NCI-H748 (cell line): ENCODE measurements around the gene MPG.

Experiments
- DNase-seq: peaks from one replicate; lab custom pipeline; 2025; ENCODE audit not compliant: unreplicated experiment; lab: John Stamatoyannopoulos, UW

MPG gene

GRCh38 chr16:50769-51591 is 27.0 kb upstream of the MPG start:
- no peak for DNase-seq

- peak; percentile 95 for DNase-seq
Measured at GRCh38 chr16:53346-54236, 24.4 kb upstream of the MPG start, which contains the start of the genes POLR3K and SNRNP25. Gene POLR3K (minus strand): TSS chr16:53608. CDS start chr16:53586, 22 bp downstream. Gene SNRNP25 (plus strand): TSS chr16:53828. CDS start chr16:54017, 189 bp downstream.

GRCh38 chr16:54237-54581 is 23.8 kb upstream of the MPG start:
- no peak for DNase-seq

DNA sequence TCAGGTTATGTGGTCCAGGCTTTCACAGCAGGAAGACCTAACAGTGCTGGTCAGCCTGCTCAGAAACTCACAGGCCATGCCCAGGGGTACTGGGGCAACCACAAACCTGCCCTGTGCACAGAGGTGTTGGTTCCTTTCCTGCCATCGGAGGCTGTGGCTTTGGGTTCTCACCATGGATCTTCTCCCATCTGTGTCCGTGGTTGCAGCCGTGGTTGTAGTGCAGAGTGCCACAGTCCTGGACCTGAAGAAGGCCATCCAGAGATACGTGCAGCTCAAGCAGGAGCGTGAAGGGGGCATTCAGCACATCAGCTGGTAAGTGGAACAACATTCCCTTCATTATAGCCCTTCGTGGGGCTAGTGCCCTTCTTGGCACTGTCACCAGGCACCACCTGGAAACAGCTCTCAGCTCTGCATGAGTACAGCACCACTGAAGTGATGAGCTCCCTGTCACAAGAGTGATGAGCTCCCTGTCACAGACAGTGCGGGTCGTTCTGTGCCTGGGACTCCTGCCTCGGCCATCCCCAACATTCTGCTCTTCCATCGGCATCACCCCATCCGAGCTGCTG is 22.4 kb upstream of the MPG start:
- no peak for DNase-seq

GRCh38 chr16:56231-56927 is 21.6 kb upstream of the MPG start:
- no peak for DNase-seq

- no peak for DNase-seq
Measured at GRCh38 chr16:57711-58110, 20.3 kb upstream of the MPG start.

GRCh38 chr16:58491-59439 is 19.3 kb upstream of the MPG start:
- no peak for DNase-seq

DNA sequence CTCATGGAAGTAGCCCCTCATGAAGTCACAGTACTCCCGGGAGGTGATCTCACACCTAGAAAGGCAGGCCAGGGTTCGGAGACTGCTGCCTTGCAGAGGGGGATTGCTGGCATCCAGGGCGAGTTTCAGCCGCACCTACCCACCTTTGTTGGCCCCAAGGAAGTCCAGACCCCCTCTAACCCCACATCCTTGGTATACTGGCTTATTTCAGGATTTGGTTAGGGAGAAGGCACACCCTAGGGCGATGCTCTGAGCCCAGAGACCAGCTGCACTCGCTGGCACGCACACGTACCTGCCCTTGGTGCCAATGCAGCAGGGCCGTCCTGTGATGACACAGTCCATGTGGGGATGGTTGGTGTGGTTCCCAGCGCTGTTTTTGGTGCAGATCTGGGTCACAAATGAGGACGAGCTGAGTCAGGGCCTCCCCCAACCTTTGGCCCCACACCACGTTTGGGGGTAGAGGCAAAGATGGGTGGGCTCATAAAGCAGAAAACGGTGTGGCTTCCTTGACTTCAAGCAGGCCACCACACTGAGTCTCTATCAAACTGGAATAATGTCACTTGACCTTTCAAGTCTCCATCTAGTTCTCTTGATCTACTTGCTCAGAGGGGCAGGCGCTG is 18.5 kb upstream of the MPG start:
- no peak for DNase-seq

DNA sequence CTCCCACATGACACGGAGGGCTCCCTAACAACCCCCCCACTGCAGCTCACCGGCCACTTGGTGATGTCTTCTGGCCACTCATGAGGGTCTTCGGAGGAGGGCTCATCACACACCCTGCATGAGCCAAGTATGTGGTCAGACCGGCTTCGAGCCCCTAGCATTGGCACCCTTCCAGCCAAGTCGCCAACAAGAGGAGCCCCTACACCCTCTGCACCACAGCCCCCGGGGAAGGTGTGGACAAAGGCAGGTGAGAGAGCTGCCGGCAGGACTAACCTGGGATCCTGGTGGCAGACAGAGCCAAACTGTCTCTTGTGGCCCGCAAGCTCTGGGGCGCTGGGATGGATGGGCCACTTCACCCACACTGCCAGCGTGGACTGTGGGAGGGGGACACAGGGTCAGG is 17.9 kb upstream of the MPG start:
- no peak for DNase-seq

GRCh38 chr16:60929-61878 is 16.8 kb upstream of the MPG start:
- no peak for DNase-seq

DNA sequence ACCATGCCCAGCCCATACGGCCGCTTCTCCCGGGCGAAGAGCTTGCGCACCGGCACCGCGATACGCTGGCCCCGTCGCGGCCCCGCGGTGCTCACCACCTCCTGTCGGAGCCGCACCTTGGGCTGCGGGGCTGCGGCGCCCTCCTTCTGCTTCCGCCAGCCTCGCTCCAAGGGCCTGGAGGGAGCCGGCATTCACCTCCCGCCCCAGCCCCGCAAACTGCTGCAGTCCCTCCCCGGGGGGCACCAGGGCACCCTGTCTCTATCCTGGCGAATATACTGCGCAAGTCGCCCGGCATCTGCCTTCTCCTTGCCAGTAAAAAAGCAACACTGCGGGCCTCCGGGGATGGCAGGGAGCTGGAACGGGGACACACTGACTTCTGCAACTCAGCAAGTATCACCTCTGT is 16.1 kb upstream of the MPG start:
- no peak for DNase-seq

DNA sequence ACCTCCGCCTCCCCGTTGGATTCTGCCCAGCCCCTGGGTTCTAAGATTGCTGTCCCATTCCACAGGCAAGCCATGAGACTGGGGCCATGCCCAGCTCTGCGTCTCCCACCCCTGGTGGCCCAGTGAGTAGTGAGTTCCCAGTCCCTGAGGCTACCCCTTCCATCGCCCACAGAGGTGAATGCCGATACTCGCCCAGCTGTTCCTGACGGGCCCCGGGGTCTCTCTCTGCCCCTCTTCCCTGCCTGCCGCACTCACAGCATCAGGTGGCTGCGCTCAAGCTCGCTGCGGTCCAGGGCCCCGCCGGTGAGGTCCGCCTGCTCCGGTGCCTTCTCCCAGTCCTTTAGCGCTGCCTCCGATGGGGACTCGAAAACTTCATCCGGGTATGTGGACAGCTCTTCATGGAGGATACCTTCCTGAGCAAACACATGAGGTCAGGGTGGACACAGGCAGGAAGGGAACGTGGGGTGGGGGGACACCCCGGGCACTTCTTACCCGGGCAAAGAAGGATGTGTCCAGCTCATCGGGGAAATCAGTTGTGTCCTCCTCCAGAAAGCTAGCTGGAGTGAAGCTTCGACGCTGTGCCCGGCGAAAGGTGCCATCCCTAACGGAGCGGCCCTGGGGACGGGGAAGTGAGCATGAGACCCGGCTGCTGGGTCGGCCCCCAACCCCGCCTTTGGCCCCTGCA is 15.6 kb upstream of the MPG start:
- DNase-seq: no peak

DNA sequence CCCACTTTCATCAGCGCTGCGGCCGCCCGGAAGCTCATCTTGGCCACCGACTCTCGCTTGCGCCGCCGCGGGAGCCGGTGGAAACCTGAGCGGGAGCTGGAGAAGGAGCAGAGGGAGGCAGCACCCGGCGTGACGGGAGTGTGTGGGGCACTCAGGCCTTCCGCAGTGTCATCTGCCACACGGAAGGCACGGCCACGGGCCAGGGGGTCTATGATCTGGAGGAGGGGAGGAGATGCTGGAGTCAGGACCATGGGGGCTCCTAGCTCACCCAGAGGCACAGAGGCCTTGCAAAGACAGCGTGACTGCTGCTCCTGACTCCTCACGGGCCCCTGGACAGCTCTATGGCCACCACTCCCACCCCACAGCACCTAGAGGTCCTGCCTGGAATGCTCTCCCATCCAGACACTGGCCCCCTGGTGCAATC is 15.0 kb upstream of the MPG start:
- DNase-seq: no peak

GRCh38 chr16:63466-63865 is 14.6 kb upstream of the MPG start:
- no peak for DNase-seq

DNA sequence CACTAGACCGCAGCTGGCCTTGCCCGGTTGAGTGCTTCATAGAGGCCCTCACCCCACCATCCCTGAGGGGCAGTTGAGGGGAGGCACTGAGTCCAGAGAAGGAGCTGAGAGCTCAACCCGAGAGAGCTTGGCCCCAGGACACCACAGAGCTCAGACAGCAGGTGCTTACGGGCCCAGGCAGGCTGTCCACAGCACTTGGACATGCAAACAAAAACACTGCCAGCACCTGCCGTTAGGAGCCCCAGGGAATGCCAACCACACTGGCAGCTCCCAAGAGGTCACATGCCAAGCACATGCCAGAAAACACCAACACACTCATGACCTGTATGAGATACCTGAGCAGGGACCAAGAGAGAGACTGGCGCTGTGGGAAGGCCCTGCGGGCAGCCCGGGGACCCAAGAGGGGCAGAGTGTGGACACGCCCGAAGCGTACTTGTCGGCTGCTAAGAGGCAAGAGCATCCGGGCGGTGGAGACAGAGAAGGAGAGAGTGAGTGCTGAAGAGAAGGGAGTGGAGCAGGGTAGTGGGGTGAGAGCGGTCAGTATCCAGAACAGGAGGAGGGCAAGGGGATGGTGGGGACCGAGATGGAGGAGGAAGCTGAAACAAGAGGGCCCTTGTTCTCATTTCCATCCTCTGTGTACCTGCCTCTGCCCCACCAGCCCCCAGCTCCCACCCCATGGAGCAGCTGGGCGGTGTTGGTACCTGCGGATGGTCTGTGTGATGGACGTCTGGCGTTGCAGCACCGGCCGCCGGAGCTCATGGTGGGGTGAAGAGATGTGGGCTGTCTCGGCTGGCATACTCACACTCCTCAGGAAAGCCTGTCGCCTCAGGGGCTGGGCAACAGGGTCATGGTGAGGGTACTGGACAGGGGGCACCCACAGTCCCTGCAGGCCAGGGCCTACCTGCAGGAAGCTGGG is 13.8 kb upstream of the MPG start:
- no peak for DNase-seq

DNA sequence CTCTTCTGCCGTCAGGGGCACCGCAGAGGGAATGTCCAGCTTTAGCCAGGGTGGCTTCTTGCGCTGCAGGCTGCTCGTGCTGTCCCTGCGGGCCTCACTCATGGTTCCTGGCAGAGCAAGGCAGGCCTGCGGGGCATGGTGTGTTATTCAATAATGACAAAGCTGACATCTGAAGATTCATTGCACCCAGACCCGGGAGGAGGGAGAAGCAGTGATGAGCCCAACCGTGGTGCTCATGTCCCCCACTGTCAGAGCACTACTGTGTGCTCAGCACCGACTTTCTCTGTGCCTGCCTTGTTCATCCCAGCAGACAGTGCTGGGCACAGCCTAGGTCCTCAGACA is 13.1 kb upstream of the MPG start:
- no peak for DNase-seq

DNA sequence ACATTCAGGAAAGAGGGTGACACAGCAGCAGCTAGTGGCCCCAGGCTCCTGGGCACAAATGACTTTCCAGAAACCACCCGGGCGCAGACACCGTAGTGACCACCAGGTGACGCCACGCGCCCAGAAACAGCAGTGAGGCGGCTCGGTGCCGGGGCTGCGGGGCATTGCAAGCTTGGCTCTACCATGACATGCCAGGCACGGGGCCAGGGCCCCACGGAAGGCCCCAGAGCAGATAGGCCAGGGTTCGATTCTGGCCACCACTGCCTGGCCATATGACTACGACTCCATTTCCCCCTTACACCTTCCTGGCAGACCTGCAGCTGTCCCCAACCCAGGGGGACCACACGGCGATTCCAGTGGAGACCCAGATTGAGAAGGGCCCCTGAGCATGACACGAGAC is 12.3 kb upstream of the MPG start:
- peak; percentile 53 for DNase-seq
